ENCODE measurements around the gene ETV6. TPM values are rescaled to one million over a fixed set of nuclear protein-coding genes. Genes with fewer than 3 reads are reported as not detected.
A peak's percentile ranks its signal among the peaks of the same experiment; 100 is the strongest.

ETV6 gene
- total and polyA plus RNA-seq, 8 donors: 5.1 to 31.6 (median 18.2) TPM

DNA sequence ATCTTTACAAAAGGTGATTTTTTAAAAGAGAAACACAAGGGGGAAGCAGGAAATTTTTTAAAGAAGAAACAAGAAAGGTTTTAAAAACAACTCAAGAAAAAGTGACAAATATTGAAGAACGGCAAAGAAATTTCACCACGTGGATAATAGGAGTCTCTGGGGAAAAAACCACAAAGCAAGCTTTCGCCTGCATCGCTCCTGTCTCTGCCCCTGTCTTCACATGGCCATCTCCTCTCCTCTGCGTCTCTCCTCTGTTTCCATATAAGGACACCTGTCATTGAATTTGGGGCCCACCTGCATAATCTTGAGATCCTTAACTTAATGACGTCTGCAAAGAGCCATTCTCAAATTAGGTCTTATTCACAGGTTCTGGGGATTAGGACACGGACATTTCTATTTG, 175.8 kb downstream of the ETV6 start:
- Histone ChIP-seq H3K27ac (no peak overlapping the region), H3K27me3 (no peaks in the 10 kb centered on the region), H3K36me3 (no peaks in the 10 kb centered on the region), H3K4me3 (no peak overlapping the region), H3K9me3 (no peaks in the 10 kb centered on the region), H3K4me1 (peaks cover 0 to 34% (median 8%) of the 10 kb centered on the region in 3 donors)
- ATAC-seq (no peak), DNase-seq (no peak), FAIRE-seq (no peak)
- no peak for TF ChIP-seq CTCF (IDR thresholded peaks at IDR 0.05)
- intact Hi-C loops (cut with DNase I): no loop called here
- WGBS, 2 donors: 91 to 95% methylated on average over 7 of the region's 7 CpGs

GRCh38 chr12:11826574-11826973, 177.1 kb downstream of the ETV6 start:
- H3K9me3 ChIP-seq: no peaks in the 10 kb centered on the region
- DNase-seq (no peak), ATAC-seq (peak in 1 of 4 donors; percentile 6), FAIRE-seq (no peak)
- H3K27ac ChIP-seq: no peak overlapping the region
- no peaks in the 10 kb centered on the region for H3K27me3 ChIP-seq
- no peak overlapping the region for H3K4me3 ChIP-seq
- intact Hi-C loops (cut with DNase I): no loop called here
- 45 to 52% methylated on average over 3 of the region's 3 CpGs for WGBS, 2 donors
- H3K4me1 ChIP-seq: peaks cover 0 to 38% (median 12%) of the 10 kb centered on the region in 3 donors
- TF ChIP-seq CTCF (IDR thresholded peaks at IDR 0.05): no peak
- no peaks in the 10 kb centered on the region for H3K36me3 ChIP-seq

DNA sequence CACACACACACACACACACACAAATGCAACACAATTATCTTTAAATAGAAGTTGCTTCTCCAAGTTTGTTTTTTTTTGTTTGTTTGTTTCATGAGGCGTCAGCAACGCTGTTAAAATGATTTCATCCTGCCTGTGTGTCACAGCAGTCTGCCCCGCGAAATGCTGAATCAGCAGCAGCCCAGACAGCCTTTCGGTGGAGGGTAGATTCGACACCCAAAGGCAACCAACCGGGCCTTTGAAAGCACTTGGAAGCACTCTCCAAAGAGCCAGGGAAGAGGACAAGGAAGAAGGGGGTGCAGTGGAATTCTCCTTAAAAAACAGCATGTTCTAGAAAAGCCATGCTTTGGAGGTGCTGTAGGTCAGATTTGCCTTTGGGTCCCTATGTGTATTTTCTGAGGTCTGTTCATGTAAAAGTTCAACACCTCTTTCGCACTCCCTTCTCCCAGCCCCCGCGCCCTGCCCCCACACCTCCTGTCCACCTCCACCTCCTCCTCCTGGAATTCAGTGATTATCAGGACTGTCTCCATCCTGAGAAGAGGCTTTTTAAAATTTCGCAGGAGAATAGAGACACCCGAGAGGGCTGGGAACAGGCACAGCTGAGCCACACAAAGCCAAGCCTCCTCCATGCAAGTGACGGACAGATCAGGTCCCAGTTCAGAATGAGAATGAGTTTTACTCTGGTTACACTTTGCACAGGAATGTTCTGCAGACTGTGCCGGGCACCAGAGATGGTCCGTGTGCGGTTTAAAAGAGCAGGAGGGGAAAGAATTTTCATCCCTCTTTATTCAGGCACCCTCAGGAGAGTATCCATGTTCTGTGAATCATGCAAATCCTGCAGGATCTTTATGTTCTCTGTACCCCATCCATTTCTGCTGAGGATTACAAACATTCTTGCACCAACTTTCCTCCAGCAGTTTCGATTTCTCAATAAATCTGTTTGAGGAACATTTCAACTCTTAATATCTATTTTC, 177.9 kb downstream of the ETV6 start:
- no peaks in the 10 kb centered on the region for H3K27me3 ChIP-seq
- H3K27ac ChIP-seq: peak overlapping the region in 3 of 4 donors; percentile 17 to 67 (median 44)
- intact Hi-C loops (cut with DNase I): no loop called here
- no peaks in the 10 kb centered on the region for H3K9me3 ChIP-seq
- WGBS, 2 donors: 33 to 35% methylated on average over 17 of the region's 17 CpGs
- no peak for TF ChIP-seq CTCF (IDR thresholded peaks at IDR 0.05)
- DNase-seq: peak in 4 of 6 donors; percentile 31 to 53 (median 44)
- no peaks in the 10 kb centered on the region for H3K36me3 ChIP-seq
- H3K4me1 ChIP-seq: peaks cover 0 to 32% (median 12%) of the 10 kb centered on the region in 3 donors
- FAIRE-seq: no peak
- ATAC-seq: peak; percentile 68 to 83 (median 82)
- H3K4me3 ChIP-seq: no peak overlapping the region

DNA sequence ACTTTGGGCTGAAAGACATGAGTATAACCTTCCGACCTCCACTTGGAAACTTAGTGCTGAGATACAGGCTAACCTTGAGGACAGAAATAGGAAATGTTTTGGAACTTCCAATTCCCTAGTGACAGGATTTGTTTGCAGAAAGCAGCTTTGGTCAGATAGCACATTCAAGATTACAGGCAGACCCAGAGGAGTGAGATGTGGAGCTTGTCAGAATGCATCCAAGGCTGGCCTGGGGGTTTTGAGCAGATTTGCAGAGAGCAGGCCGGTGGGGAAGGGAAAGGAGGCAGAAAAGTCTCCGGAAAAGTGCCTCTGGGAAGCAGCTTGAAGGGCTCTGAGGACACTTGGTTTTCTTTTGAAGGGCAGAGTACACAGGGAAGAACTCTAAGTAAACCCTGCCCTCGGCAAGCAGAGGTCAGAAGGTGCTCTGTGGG, 180.3 kb downstream of the ETV6 start:
- FAIRE-seq: no peak
- ATAC-seq: peak in 1 of 4 donors; percentile 10

More for the DNA sequence above, 180.3 kb downstream of the ETV6 start:
- no peak for TF ChIP-seq CTCF (IDR thresholded peaks at IDR 0.05)
- no peaks in the 10 kb centered on the region for H3K9me3 ChIP-seq
- peaks cover 18 to 42% (median 22%) of the 10 kb centered on the region in 3 donors for H3K4me1 ChIP-seq
- H3K4me3 ChIP-seq: no peak overlapping the region
- DNase-seq: no peak
- intact Hi-C loops (cut with DNase I): no loop called here
- no peaks in the 10 kb centered on the region for H3K27me3 ChIP-seq
- H3K27ac ChIP-seq: no peak overlapping the region
- no peaks in the 10 kb centered on the region for H3K36me3 ChIP-seq
- 36 to 55% methylated on average over 4 of the region's 4 CpGs for WGBS, 2 donors
